Panc1 (cell line): ENCODE measurements around the gene TOP1. TPM values are rescaled to one million over a fixed set of nuclear protein-coding genes. Genes with fewer than 3 reads are reported as not detected.

Source experiments
- ATAC-seq: fragments of 200-7000 bp; cut with Tn5 transposase; 2 replicates; pipeline ENCODE4 v1.9.1; 2020; ENCODE audit warnings: mild to moderate bottlenecking, moderate library complexity
- BruUV-seq: library from RNA; stranded (reverse); fragments of 400-500 nt; replicated peaks from 2 replicates; lab custom pipeline; 2021; lab: Mats Ljungman, UMichigan
- CTCF ChIA-PET: fragments of 300-600 bp; sonication (Branson Sonifier 250); formaldehyde crosslinking; loops from one replicate; lab custom pipeline; 2022; ENCODE audit warnings: antibody characterized with exemption; lab: Charles Lee
- POLR2A ChIA-PET: fragments of 300-600 bp; sonication (Branson Sonifier 250); formaldehyde crosslinking; loops from one replicate; lab custom pipeline; 2022; ENCODE audit warnings: antibody characterized with exemption; lab: Charles Lee
- DNase-seq: peaks from one replicate; pipeline ENCODE4 v3.0.0-alpha.2; 2010; ENCODE audit warnings: low read depth, low spot score
- H3K27ac ChIP-seq: 2 replicates; pipeline ENCODE4 v1.5.1; 2011; ENCODE audit warnings: mild to moderate bottlenecking, low read length, inconsistent platforms
- H3K27me3 ChIP-seq: fragments of 200-500 bp; sonication (Bioruptor generic); 2 replicates; pipeline ENCODE4 v1.6.0; 2014; ENCODE audit warnings: low read length, inconsistent platforms; ENCODE audit not compliant: control insufficient read depth, insufficient read depth
- H3K36me3 ChIP-seq: fragments of 200-500 bp; sonication (Bioruptor generic); 2 replicates; pipeline ENCODE4 v1.5.1; 2014; ENCODE audit warnings: inconsistent platforms, mild to moderate bottlenecking, low read length, moderate library complexity; ENCODE audit not compliant: control insufficient read depth, insufficient read depth
- H3K4me1 ChIP-seq: 2 replicates; pipeline ENCODE4 v1.5.1; 2011; ENCODE audit warnings: inconsistent platforms, mild to moderate bottlenecking, low read length, moderate library complexity; ENCODE audit not compliant: control insufficient read depth, insufficient read depth
- H3K4me3 ChIP-seq, 2 experiments: 2 replicates each; pipeline ENCODE4 v1.5.1; 2011 to 2012; ENCODE audit warnings: low read depth in 2 of 2, low read length in 2 of 2, mild to moderate bottlenecking in 2 of 2, inconsistent platforms in 1 of 2, moderate library complexity in 1 of 2
- H3K9me3 ChIP-seq: fragments of 200-500 bp; sonication (Bioruptor generic); 2 replicates; pipeline ENCODE4 v1.5.1; 2014; ENCODE audit warnings: low read depth, mild to moderate bottlenecking, inconsistent platforms, low read length, moderate library complexity; ENCODE audit not compliant: control insufficient read depth, insufficient read depth
- POLR2AphosphoS5 ChIP-seq: IDR thresholded peaks from 2 replicates; pipeline ENCODE4 v1.6.1; 2012; ENCODE audit warnings: mild to moderate bottlenecking, low read depth, low read length, moderate library complexity
- REST ChIP-seq, 2 experiments: IDR thresholded peaks; 2 replicates each; pipeline ENCODE4 v1.6.1; 2011 to 2012; ENCODE audit warnings: low read depth in 2 of 2, control low read depth in 1 of 2, low read length in 1 of 2, mild to moderate bottlenecking in 1 of 2, moderate library complexity in 1 of 2; ENCODE audit not compliant: insufficient read depth in 1 of 2
- SIN3A ChIP-seq: IDR thresholded peaks from 2 replicates; pipeline ENCODE4 v1.6.1; 2012; ENCODE audit warnings: low read depth, mild to moderate bottlenecking, low read length, moderate library complexity, borderline replicate concordance; ENCODE audit not compliant: insufficient read depth
- TCF7L2 ChIP-seq: IDR thresholded peaks from 2 replicates; pipeline ENCODE4 v1.6.1; 2011; ENCODE audit warnings: mild to moderate bottlenecking, low read depth, low read length, inconsistent platforms
- in situ Hi-C: cut with HindIII; loops from 2 replicates; pipeline ENCODE4 v1.10.0; 2016; ENCODE audit warnings: low sequenced_read_pairs, low pct_unique_long_range_greater_than_20kb
- intact Hi-C: fragments of 100-400 bp; cut with micrococcal nuclease; formaldehyde crosslinking; loops from one replicate; pipeline ENCODE4 v1.10.0; 2022; ENCODE audit not compliant: unreplicated experiment
- total RNA-seq: library from RNA; stranded (reverse); gene quantifications from one replicate; pipeline ENCODE4 v1.2.1, GENCODE V29; 2021; ENCODE audit not compliant: unreplicated experiment
- TF ChIP-seq, protein P1 (sequence below): fragments of 450-650 bp; IDR thresholded peaks from 2 replicates; pipeline ENCODE4 v1.5.1; 2017; ENCODE audit warnings: mild to moderate bottlenecking

The TOP1 gene
- total RNA-seq, 1 experiment from 2014 or later, result 65.2 TPM

DNA sequence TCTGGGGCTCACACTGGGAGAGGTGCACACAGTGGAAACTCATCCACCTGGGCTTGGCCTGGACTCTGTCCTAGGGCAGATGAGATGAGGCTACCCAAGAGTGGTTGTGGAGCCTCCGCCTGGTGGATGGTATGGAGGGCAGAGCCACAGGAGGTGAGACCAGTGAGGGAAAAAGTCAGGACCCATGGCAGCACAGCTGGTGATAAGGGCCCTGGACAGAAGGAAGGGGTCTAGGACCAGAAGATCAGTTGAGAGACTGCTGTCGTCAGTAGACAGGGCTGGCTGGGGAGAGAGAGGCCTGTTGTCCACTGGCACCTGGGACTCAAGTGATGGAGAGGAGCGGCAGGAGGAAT is 138.5 kb downstream of the TOP1 start:
- no peak for TF ChIP-seq REST (IDR thresholded peaks at IDR 0.05; ENCODE audit: insufficient read depth in 1 of 2, low read depth in 2 of 2, low read length in 1 of 2)
- TF ChIP-seq TCF7L2, result no peak
- TF ChIP-seq SIN3A, result no peak
- no peak for TF ChIP-seq POLR2AphosphoS5
- TF ChIP-seq, protein P1, sequence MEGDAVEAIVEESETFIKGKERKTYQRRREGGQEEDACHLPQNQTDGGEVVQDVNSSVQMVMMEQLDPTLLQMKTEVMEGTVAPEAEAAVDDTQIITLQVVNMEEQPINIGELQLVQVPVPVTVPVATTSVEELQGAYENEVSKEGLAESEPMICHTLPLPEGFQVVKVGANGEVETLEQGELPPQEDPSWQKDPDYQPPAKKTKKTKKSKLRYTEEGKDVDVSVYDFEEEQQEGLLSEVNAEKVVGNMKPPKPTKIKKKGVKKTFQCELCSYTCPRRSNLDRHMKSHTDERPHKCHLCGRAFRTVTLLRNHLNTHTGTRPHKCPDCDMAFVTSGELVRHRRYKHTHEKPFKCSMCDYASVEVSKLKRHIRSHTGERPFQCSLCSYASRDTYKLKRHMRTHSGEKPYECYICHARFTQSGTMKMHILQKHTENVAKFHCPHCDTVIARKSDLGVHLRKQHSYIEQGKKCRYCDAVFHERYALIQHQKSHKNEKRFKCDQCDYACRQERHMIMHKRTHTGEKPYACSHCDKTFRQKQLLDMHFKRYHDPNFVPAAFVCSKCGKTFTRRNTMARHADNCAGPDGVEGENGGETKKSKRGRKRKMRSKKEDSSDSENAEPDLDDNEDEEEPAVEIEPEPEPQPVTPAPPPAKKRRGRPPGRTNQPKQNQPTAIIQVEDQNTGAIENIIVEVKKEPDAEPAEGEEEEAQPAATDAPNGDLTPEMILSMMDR, result no peak
- ATAC-seq (no peak), DNase-seq (no peak)
- H3K4me3 ChIP-seq, result no peak overlapping the region
- intact Hi-C loops (no loop called here), in situ Hi-C loops (no loop called here)
- no peaks in the 10 kb centered on the region for H3K9me3 ChIP-seq
- H3K27ac ChIP-seq, result no peak overlapping the region
- ChIA-PET POLR2A (no interaction called here), CTCF (no interaction called here)
- H3K36me3 ChIP-seq, result no peaks in the 10 kb centered on the region; the same call in 1 of the 2 replicates
- no peaks in the 10 kb centered on the region for H3K4me1 ChIP-seq
- no TSS peak for BruUV-seq
- H3K27me3 ChIP-seq, result no peaks in the 10 kb centered on the region

DNA sequence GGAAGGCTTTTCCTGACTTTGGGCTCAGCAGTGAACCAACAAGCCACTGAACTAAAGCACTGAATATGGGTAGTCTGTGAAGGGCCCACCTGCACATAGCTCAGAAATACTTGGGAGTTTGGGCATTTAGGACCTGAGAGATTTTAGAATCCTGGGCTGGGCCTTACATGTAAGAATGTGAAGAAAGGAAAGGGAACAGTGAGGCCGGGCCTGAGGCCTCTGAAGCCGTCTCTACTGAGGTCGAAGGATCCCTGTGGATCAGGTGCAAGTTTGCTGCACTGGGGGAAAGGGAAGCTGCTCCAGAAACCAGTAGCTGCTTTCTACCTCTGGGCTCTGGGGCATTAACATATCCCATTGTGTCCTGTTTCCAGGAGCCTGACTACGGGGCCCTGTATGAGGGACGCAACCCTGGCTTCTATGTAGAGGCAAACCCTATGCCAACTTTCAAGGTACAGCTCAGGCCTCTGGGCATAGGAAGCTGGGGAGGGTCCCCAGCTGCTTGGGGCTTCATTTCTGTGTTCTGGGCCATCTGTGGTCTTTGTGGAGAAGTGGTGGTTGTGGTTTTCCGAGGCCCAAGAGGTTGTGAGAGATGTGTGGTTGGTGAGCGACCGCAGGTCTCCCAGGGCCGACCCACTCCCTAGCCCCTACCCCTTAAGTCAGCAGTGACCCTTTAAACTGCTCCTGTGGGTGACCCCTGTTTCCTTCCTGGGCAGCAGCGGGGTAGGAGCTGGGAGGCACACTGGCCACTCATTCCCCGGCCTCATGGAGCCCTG is 139.0 kb downstream of the TOP1 start:
- no peak overlapping the region for H3K27ac ChIP-seq
- TF ChIP-seq TCF7L2 (no peak), REST (IDR thresholded peaks at IDR 0.05; ENCODE audit: insufficient read depth in 1 of 2, low read depth in 2 of 2, low read length in 1 of 2) (no peak), SIN3A (no peak), POLR2AphosphoS5 (no peak)
- TF ChIP-seq, protein P1, result no peak
- no peaks in the 10 kb centered on the region for H3K4me1 ChIP-seq
- intact Hi-C loops, result no loop called here
- in situ Hi-C loops, result no loop called here
- ChIA-PET POLR2A (no interaction called here), CTCF (no interaction called here)
- no peak overlapping the region for H3K4me3 ChIP-seq
- ATAC-seq (no peak), DNase-seq (no peak)
- no peaks in the 10 kb centered on the region for H3K27me3 ChIP-seq
- H3K36me3 ChIP-seq, result no peaks in the 10 kb centered on the region; the same call in 1 of the 2 replicates
- H3K9me3 ChIP-seq, result no peaks in the 10 kb centered on the region
- BruUV-seq, result no TSS peak
